ENCODE data around the gene SLC48A1. TPM values are rescaled to one million over a fixed set of nuclear protein-coding genes. Genes with fewer than 3 reads are reported as not detected.

The SLC48A1 gene
- total and polyA plus RNA-seq, 2 donors (not counting 3 experiments of a cell fraction or from before 2014, with no cell fraction given), result 17.3 to 20.3 TPM

GRCh38 chr12:47801904-47802246 lies 28.8 kb downstream of the SLC48A1 start:
- POLR2A ChIA-PET, result interaction anchor here (1.2 to 1.8 kb wide), 3 partner anchors 11 to 37 kb away, joined by 3 to 9 read pairs (median 4); no protein-coding TSS in a partner anchor
- Histone ChIP-seq H3K4me1 (ENCODE audit: control insufficient read depth, extremely low read depth, insufficient read depth, low read length) (peaks cover 60% of the 10 kb centered on the region), H3K4me3 (replicated peaks in 1 of 3; ENCODE audit: insufficient read depth in 1 of 3, low read depth in 1 of 3, low read length in 3 of 3) (no peak overlapping the region), H3K79me2 (ENCODE audit: control insufficient read depth, insufficient read depth, low read length) (peaks cover 91% of the 10 kb centered on the region), H3K4me2 (ENCODE audit: insufficient read depth, low read length) (peak overlapping the region; percentile 8), H2AFZ (ENCODE audit: low read depth, low read length) (no peak overlapping the region), H3K9me1 (replicated peaks; ENCODE audit: control insufficient read depth, extremely low read depth, insufficient read depth, low read length) (no peaks in the 10 kb centered on the region), H3K36me3 (ENCODE audit: control insufficient read depth in 2 of 2, extremely low read depth in 1 of 2, insufficient read depth in 2 of 2, low read length in 2 of 2) (peaks cover 22 to 37% of the 10 kb centered on the region in 2 experiments), H3K27ac (ENCODE audit: insufficient read depth, low read depth, low read length) (no peak overlapping the region), H4K20me1 (replicated peaks; ENCODE audit: control insufficient read depth, extremely low read depth, insufficient read depth, low read length) (peaks cover 6% of the 10 kb centered on the region), H3K9ac (replicated peaks; ENCODE audit: extremely low read depth, insufficient read depth, low read length) (peak overlapping the region; percentile 10), H3K27me3 (ENCODE audit: control insufficient read depth in 2 of 2, insufficient read depth in 2 of 2, low read length in 2 of 2) (no peaks in the 10 kb centered on the region), H3K9me3 (replicated peaks; ENCODE audit: control insufficient read depth, insufficient read depth, low read length) (no peaks in the 10 kb centered on the region)
- dilution Hi-C loops (cut with MboI; ENCODE audit: extremely low pct_ligation_motif_present, low sequenced_read_pairs) (no loop called here), intact Hi-C loops (cut with micrococcal nuclease) (loop anchor here (1.0 kb wide), 3 partner anchors 7 to 35 kb away; no protein-coding TSS in a partner anchor)
- BruUV-seq (replicated peaks), result no TSS peak
- DNase-seq (ENCODE audit: low read depth, low spot score) (peak; percentile 48), FAIRE-seq (no peak)
- CTCF ChIA-PET, result interaction anchor here (0.7 to 15.8 kb wide), 19 partner anchors 9 to 816 kb away, joined by 3 to 427 read pairs (median 5); partner anchors contain the start of genes RAPGEF3 and SLC48A1
- TF ChIP-seq MAX (IDR thresholded peaks at IDR 0.05; ENCODE audit: insufficient read depth, insufficient read length) (no peak), CTCF (IDR thresholded peaks at IDR 0.05; ENCODE audit: extremely low read depth in 1 of 2, insufficient read depth in 1 of 2, low read depth in 1 of 2, low read length in 2 of 2) (no peak), EZH2 (IDR thresholded peaks at IDR 0.05; ENCODE audit: borderline replicate concordance, low read depth, low read length, severe bottlenecking) (no peak), POLR2AphosphoS5 (IDR thresholded peaks at IDR 0.05; ENCODE audit: insufficient read depth, low read depth, low read length) (peak; percentile 22)

Data from endothelial cell of umbilical vein (primary cell).